GM12878 (cell line): ENCODE data around the gene TCF7L1.

Experiments used
- CBFB ChIP-seq: IDR thresholded peaks from 2 replicates; pipeline ENCODE4 v1.6.1; 2016; ENCODE audit warnings: antibody characterized with exemption, low read depth
- CEBPB ChIP-seq, 2 experiments: fragments of 150-350 bp in 1 of 2; IDR thresholded peaks; 2 replicates each; pipeline ENCODE4 v1.6.1; 2012 to 2014; ENCODE audit warnings: low read depth in 2 of 2, low read length in 2 of 2, borderline replicate concordance in 1 of 2, inconsistent platforms in 1 of 2
- CREB1 ChIP-seq: IDR thresholded peaks from 2 replicates; pipeline ENCODE4 v1.6.1; 2012; ENCODE audit warnings: low read depth, mild to moderate bottlenecking, inconsistent platforms
- EP300 ChIP-seq, 2 experiments: fragments of 150-350 bp in 1 of 2; IDR thresholded peaks; 2 replicates each; pipeline ENCODE4 v1.6.1; 2011 to 2012; ENCODE audit warnings: low read depth in 2 of 2, low read length in 2 of 2, borderline replicate concordance in 1 of 2, improper control_type of control experiment in 1 of 2, inconsistent platforms in 1 of 2; ENCODE audit not compliant: control insufficient read depth in 1 of 2
- JUNB ChIP-seq: IDR thresholded peaks from 2 replicates; pipeline ENCODE4 v1.6.1; 2016; ENCODE audit warnings: antibody characterized with exemption, mild to moderate bottlenecking
- KAT2A ChIP-seq: conservative IDR thresholded peaks from 2 replicates; pipeline ENCODE4 v1.6.1; 2011; ENCODE audit warnings: low read depth, low read length; ENCODE audit not compliant: control insufficient read depth
- MEF2A ChIP-seq: IDR thresholded peaks from 2 replicates; pipeline ENCODE4 v1.6.1; 2011; ENCODE audit warnings: low read depth, mild to moderate bottlenecking, low read length, moderate library complexity; ENCODE audit not compliant: insufficient read depth
- POLR2A ChIP-seq: IDR thresholded peaks from 2 replicates; pipeline ENCODE4 v1.6.1; 2011; ENCODE audit warnings: low read depth, mild to moderate bottlenecking, low read length
- RFX5 ChIP-seq: IDR thresholded peaks from 2 replicates; pipeline ENCODE4 v1.6.1; 2011; ENCODE audit warnings: low read depth, low read length, improper control_type of control experiment
- SMC3 ChIP-seq: IDR thresholded peaks from 2 replicates; pipeline ENCODE4 v1.6.1; 2011; ENCODE audit warnings: low read length, improper control_type of control experiment, borderline replicate concordance
- SP1 ChIP-seq: IDR thresholded peaks from one replicate; pipeline ENCODE4 v1.6.1; 2011; ENCODE audit warnings: low read depth, low read length
- ZNF207 ChIP-seq: fragments of 450-650 bp; IDR thresholded peaks from 2 replicates; pipeline ENCODE4 v1.6.1; 2014; ENCODE audit warnings: antibody characterized with exemption, mild to moderate bottlenecking, borderline replicate concordance
- TF ChIP-seq, protein P1 (sequence below): fragments of 450-650 bp; IDR thresholded peaks from 2 replicates; pipeline ENCODE4 v1.6.1; 2017; ENCODE audit warnings: mild to moderate bottlenecking
- TF ChIP-seq, protein P2 (sequence below), 3 experiments: IDR thresholded peaks in 2 of 3; conservative IDR thresholded peaks in 1 of 3; 2 replicates each; pipeline ENCODE4 v1.5.1; 2011; ENCODE audit warnings: low read depth in 3 of 3, low read length in 3 of 3, mild to moderate bottlenecking in 3 of 3, control low read depth in 2 of 3, moderate library complexity in 2 of 3, inconsistent platforms in 1 of 3, mixed read lengths in 1 of 3; ENCODE audit not compliant: control insufficient read depth in 2 of 3, insufficient read depth in 1 of 3; ENCODE audit errors: extremely low read depth in 1 of 3

DNA sequence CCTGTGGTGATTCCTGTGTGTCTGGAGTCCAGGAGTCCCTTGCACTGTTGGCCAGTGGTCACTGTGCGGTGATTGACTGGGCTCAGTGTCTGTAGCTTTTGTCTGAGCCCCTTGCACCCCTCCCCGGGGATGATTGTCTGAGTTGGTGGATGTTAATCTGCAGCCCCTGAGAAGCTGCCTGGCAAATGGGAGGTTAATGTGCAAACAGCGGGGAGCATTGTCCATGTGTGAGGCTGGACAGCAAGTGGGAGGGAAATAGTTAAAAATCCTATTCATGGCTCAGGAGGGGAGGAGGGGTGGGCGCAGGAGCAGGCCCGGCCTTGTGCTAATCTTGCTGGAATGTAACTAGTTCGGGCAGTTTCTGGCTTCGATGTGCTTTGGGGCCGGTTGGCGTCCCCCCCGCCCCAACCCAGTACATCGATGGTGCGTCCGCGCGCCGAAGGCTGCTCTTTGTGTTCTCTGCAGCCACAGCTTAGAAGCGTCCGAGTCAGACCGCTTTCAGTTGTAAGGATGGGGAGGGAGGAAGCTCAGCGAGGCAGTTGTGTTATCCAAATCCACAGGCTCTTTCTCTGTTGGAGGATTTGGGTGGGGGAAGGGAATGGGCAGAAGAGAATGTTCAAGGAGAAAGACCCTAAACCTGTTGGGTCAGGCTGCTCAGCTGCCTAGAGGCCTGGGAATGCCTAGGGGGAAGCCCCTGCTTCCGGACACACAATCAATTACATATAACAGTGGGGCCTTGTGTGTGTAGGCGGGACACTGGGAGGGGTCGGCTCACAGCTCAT lies 122.8 kb downstream of the TCF7L1 start:
- TF ChIP-seq SMC3 (no peak), JUNB (no peak), KAT2A (no peak), CEBPB (IDR thresholded peaks at IDR 0.05; ENCODE audit: borderline replicate concordance in 1 of 2, low read depth in 2 of 2, low read length in 2 of 2) (no peak), EP300 (IDR thresholded peaks at IDR 0.05; ENCODE audit: borderline replicate concordance in 1 of 2, control insufficient read depth in 1 of 2, low read depth in 2 of 2, low read length in 2 of 2) (no peak), POLR2A (no peak), CBFB (no peak), SP1 (no peak), MEF2A (no peak), CREB1 (no peak), ZNF207 (no peak), RFX5 (no peak)
- TF ChIP-seq, protein P1, sequence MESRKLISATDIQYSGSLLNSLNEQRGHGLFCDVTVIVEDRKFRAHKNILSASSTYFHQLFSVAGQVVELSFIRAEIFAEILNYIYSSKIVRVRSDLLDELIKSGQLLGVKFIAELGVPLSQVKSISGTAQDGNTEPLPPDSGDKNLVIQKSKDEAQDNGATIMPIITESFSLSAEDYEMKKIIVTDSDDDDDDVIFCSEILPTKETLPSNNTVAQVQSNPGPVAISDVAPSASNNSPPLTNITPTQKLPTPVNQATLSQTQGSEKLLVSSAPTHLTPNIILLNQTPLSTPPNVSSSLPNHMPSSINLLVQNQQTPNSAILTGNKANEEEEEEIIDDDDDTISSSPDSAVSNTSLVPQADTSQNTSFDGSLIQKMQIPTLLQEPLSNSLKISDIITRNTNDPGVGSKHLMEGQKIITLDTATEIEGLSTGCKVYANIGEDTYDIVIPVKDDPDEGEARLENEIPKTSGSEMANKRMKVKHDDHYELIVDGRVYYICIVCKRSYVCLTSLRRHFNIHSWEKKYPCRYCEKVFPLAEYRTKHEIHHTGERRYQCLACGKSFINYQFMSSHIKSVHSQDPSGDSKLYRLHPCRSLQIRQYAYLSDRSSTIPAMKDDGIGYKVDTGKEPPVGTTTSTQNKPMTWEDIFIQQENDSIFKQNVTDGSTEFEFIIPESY = no peak
- TF ChIP-seq, protein P2, sequence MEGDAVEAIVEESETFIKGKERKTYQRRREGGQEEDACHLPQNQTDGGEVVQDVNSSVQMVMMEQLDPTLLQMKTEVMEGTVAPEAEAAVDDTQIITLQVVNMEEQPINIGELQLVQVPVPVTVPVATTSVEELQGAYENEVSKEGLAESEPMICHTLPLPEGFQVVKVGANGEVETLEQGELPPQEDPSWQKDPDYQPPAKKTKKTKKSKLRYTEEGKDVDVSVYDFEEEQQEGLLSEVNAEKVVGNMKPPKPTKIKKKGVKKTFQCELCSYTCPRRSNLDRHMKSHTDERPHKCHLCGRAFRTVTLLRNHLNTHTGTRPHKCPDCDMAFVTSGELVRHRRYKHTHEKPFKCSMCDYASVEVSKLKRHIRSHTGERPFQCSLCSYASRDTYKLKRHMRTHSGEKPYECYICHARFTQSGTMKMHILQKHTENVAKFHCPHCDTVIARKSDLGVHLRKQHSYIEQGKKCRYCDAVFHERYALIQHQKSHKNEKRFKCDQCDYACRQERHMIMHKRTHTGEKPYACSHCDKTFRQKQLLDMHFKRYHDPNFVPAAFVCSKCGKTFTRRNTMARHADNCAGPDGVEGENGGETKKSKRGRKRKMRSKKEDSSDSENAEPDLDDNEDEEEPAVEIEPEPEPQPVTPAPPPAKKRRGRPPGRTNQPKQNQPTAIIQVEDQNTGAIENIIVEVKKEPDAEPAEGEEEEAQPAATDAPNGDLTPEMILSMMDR (IDR thresholded peaks at IDR 0.05 in 2 of 3, conservative IDR thresholded peaks at IDR 0.05 in 1 of 3; ENCODE audit: control insufficient read depth in 2 of 3, extremely low read depth in 1 of 3, insufficient read depth in 1 of 3, low read depth in 3 of 3, low read length in 3 of 3) = no peak
